ENCODE measurements around the gene ADNP. TPM values are rescaled to one million over a fixed set of nuclear protein-coding genes. Genes with fewer than 3 reads are reported as not detected.
A peak's percentile ranks its signal among the peaks of the same experiment; 100 is the strongest.

The ADNP gene
- total RNA-seq, 1 donor from 2014 or later, result 144 TPM

GRCh38 chr20:50930976-50931305 is 296 bp downstream of the ADNP start:
- Mint-ChIP-seq H3K27me3 (no peaks in the 10 kb centered on the region), H3K4me3 (ENCODE audit: low read depth) (peak overlapping the region; percentile 80), H3K36me3 (ENCODE audit: insufficient read depth) (peaks cover 33% of the 10 kb centered on the region), H3K9me3 (ENCODE audit: low read depth) (no peaks in the 10 kb centered on the region), H3K27ac (peak overlapping the region; percentile 96), H3K4me1 (ENCODE audit: low read depth) (peaks cover 29% of the 10 kb centered on the region)
- DNase-seq (ENCODE audit: low spot score, unreplicated experiment), result no peak
- TF ChIP-seq, protein P1, sequence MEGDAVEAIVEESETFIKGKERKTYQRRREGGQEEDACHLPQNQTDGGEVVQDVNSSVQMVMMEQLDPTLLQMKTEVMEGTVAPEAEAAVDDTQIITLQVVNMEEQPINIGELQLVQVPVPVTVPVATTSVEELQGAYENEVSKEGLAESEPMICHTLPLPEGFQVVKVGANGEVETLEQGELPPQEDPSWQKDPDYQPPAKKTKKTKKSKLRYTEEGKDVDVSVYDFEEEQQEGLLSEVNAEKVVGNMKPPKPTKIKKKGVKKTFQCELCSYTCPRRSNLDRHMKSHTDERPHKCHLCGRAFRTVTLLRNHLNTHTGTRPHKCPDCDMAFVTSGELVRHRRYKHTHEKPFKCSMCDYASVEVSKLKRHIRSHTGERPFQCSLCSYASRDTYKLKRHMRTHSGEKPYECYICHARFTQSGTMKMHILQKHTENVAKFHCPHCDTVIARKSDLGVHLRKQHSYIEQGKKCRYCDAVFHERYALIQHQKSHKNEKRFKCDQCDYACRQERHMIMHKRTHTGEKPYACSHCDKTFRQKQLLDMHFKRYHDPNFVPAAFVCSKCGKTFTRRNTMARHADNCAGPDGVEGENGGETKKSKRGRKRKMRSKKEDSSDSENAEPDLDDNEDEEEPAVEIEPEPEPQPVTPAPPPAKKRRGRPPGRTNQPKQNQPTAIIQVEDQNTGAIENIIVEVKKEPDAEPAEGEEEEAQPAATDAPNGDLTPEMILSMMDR (IDR thresholded peaks at IDR 0.05; ENCODE audit: unreplicated experiment), result no peak

DNA sequence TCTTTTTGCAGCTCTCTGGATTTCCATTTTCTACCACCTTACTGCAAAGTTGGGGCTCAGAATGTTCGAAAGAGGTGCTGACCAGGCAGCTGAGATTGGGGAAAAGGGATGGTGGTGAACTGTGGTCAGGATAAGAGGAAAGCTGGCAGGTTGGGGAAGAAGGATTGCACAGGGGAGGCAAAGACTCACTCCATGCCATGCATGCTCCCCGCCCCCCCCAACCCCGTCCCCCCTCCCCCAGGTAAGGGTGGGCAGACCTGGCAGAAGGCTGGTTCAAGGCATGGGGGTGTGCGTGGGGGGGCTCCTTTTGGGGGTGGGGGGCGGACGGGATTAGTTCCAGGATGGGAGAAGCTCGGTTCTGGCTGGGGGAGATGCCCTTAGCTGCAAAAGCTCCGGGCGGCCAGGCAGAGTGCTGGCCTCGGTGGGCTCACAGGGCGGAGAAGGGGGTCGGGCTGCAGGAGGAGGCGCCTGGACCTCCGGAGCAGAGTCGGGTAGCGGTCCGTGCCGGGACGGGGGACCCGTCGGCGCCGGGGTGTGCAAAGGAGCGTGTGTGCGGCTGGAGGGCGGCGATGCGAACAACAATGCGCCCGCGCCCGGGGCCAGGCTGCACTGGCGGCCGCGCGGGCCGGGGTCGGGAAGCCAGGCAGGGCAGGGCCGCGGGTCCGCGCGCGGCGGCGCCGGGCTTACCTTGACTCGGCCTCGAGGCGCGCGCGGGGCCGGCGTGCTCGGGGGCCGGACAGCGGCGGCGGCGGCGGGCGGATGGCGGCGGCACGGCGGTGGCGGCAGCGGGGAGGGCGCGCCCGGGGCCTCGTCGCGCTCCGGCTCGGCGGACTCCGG is 880 bp downstream of the ADNP start:
- peak; percentile 17 for DNase-seq (ENCODE audit: low spot score, unreplicated experiment)
- H3K27ac Mint-ChIP-seq, result peak overlapping the region; percentile 98
- H3K9me3 Mint-ChIP-seq (ENCODE audit: low read depth), result no peaks in the 10 kb centered on the region
- peak overlapping the region; percentile 93 for H3K4me3 Mint-ChIP-seq (ENCODE audit: low read depth)
- H3K36me3 Mint-ChIP-seq (ENCODE audit: insufficient read depth), result peaks cover 31% of the 10 kb centered on the region
- H3K27me3 Mint-ChIP-seq, result no peaks in the 10 kb centered on the region
- TF ChIP-seq, protein P1 (IDR thresholded peaks at IDR 0.05; ENCODE audit: unreplicated experiment), result no peak
- H3K4me1 Mint-ChIP-seq (ENCODE audit: low read depth), result peaks cover 35% of the 10 kb centered on the region

DNA sequence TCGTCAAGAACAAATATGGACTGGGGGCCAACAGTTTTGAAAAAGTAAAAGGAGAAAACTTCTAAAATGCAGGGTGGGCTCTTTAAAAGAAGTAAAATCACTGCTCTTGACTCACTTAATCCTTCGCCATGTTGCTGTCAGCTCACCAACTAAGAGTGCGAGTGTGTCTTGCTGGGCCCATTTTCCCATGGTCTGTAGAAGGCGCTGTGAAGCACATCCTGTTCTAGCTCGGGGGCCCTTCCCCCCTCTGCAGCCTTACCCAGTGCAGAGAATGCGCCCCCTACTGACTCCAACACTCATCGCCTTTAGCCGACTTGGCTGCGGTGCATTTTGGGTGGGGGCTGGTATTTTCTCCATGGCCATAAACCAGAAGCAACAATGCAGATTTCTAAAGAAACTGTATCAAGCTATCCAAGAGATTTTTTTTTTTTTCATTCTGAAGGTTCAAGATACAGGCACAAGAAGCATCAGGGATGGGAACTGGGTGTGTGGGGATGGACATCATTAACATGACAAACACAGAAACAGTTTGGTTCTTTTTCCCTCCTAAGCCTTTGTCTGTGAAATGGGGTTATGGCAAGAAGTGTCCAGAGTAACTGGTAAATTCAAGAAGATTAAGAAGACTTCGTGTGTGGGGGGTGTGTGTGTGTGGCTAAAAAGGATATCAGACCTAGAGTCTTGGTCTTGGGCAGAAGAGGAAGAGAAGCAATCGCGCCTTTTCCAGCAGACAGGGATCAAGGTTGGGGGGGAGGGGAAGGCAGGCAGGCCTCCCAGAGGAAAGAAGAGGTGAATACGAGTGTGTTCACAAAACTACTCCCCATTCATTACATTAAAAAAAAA is 1.7 kb downstream of the ADNP start:
- DNase-seq (ENCODE audit: low spot score, unreplicated experiment), result peak; percentile 86
- Mint-ChIP-seq H3K27ac (peak overlapping the region; percentile 98), H3K4me3 (ENCODE audit: low read depth) (peak overlapping the region; percentile 93), H3K9me3 (ENCODE audit: low read depth) (no peaks in the 10 kb centered on the region), H3K4me1 (ENCODE audit: low read depth) (peaks cover 40% of the 10 kb centered on the region), H3K36me3 (ENCODE audit: insufficient read depth) (peaks cover 30% of the 10 kb centered on the region), H3K27me3 (no peaks in the 10 kb centered on the region)
- TF ChIP-seq, protein P1 (IDR thresholded peaks at IDR 0.05; ENCODE audit: unreplicated experiment), result peak; percentile 97

- no peaks in the 10 kb centered on the region for H3K27me3 Mint-ChIP-seq
- H3K9me3 Mint-ChIP-seq (ENCODE audit: low read depth), result no peaks in the 10 kb centered on the region
- H3K4me3 Mint-ChIP-seq (ENCODE audit: low read depth), result peak overlapping the region; percentile 93
- TF ChIP-seq, protein P1 (IDR thresholded peaks at IDR 0.05; ENCODE audit: unreplicated experiment), result peak; percentile 28
- H3K4me1 Mint-ChIP-seq (ENCODE audit: low read depth), result peaks cover 44% of the 10 kb centered on the region
- H3K36me3 Mint-ChIP-seq (ENCODE audit: insufficient read depth), result peaks cover 26% of the 10 kb centered on the region
- DNase-seq (ENCODE audit: low spot score, unreplicated experiment), result no peak
- peak overlapping the region; percentile 98 for H3K27ac Mint-ChIP-seq
These were observed 2.8 kb downstream of the ADNP start for GRCh38 chr20:50928469-50928868.

DNA sequence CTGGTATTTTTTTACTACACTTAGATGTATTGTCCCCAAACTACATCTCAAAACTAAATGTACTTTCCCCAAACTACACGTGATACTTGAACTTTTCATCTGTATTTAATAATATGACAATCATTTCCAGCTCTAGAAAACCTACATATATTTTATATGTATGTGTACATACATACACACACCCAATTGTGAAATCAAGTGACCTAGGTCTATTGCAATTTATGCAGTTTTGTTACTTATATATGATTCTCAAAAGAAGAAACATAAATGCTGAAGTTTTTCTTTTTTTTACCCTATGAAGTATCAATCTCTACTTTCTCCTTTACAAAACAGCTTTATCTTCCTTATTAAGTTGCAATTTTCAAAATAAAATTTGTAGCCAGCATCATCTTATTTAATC is 4.7 kb downstream of the ADNP start:
- TF ChIP-seq, protein P1 (IDR thresholded peaks at IDR 0.05; ENCODE audit: unreplicated experiment), result no peak
- Mint-ChIP-seq H3K36me3 (ENCODE audit: insufficient read depth) (peaks cover 25% of the 10 kb centered on the region), H3K4me3 (ENCODE audit: low read depth) (no peak overlapping the region), H3K27me3 (no peaks in the 10 kb centered on the region), H3K9me3 (ENCODE audit: low read depth) (no peaks in the 10 kb centered on the region), H3K27ac (no peak overlapping the region), H3K4me1 (ENCODE audit: low read depth) (peaks cover 50% of the 10 kb centered on the region)
- no peak for DNase-seq (ENCODE audit: low spot score, unreplicated experiment)
